Right lobe of liver (tissue), 4 donors: ENCODE data around the gene USP40.

Experiments
- CTCF ChIP-seq, 4 donors: fragments of 200-600 bp in 3 of 4; fragments of 450-650 bp in 1 of 4; IDR thresholded peaks; one replicate each; pipeline versions ENCODE4 v1.5.1 to v1.8.0; 2016 to 2022; ENCODE audit warnings: antibody characterized with exemption in 4 of 4, mild to moderate bottlenecking in 2 of 4
- POLR2A ChIP-seq: fragments of 450-650 bp; IDR thresholded peaks from one replicate; pipeline ENCODE4 v1.6.1; 2017; ENCODE audit warnings: antibody characterized with exemption, mild to moderate bottlenecking
- donor health status: DM: no; HTN: no; CAD: no.
- donor health status: DM: no; HTN: no; CAD: no.
- donor health status: DM: no; HTN: yes; CAD: no.

- no peak for TF ChIP-seq POLR2A
- TF ChIP-seq CTCF (IDR thresholded peaks at IDR 0.05) = no peak
These were observed 110.5 kb downstream of the USP40 start for GRCh38 chr2:233456111-233456510.
